GM13977 (cell line): ENCODE results near the gene RPL28.
"Not testable (repeated sequence)": the region's sequence is repeated elsewhere in the genome, so short reads cannot be mapped to it uniquely, and the experiment has no call there.

Experiments
- DNase-seq: peaks from one replicate; pipeline ENCODE4 v3.0.0; 2012; ENCODE audit warnings: low spot score
- in situ Hi-C: fragments of 300-500 bp; cut with MboI; formaldehyde crosslinking; loops from one replicate; pipeline ENCODE4 v1.12.0; 2022; ENCODE audit warnings: low sequenced_read_pairs, low pct_unique_long_range_greater_than_20kb, mixed read lengths, inconsistent platforms; ENCODE audit not compliant: unreplicated experiment
- TF ChIP-seq, protein P1 (sequence below): IDR thresholded peaks from 2 replicates; pipeline ENCODE4 v1.5.1; 2012; ENCODE audit warnings: mild to moderate bottlenecking, control low read depth; ENCODE audit not compliant: insufficient read depth; ENCODE audit errors: extremely low read depth, missing control alignments

Gene RPL28

DNA sequence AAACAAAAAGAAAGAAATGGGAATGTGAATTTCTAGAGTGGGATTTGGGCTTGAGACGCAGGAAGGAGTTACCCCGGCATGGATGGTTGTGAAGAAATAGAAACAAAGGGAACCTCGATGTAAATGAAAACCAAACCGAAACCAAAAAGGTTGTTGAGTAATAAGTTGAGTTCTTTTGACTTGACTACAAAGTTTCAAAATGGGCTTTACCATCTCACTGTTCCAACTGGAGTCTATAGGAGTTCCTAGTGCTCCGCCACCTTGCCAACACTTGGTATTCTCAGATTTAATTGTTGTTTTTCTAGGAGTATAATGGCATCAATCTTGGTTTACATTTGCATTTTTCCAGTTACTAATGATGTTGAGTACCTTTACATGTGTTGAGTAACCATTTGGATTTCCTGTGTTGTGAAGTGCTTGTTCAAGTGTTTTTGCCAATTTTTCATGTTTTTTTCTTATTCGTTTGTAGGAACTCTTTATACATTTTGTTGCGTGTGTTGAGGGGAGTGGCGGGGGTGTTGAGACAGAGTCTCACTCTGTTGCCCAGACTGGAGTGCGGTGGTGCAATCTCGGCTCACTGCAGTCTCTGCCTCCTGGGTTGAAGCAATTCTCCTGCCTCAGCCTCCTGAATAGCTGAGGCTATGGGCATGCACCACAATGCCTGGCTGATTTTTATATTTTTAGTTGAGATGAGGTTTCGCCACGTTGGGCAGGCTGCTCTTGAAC, 12.6 kb downstream of the RPL28 start:
- in situ Hi-C loops = no loop called here
- DNase-seq = peak; percentile 68
- TF ChIP-seq, protein P1, sequence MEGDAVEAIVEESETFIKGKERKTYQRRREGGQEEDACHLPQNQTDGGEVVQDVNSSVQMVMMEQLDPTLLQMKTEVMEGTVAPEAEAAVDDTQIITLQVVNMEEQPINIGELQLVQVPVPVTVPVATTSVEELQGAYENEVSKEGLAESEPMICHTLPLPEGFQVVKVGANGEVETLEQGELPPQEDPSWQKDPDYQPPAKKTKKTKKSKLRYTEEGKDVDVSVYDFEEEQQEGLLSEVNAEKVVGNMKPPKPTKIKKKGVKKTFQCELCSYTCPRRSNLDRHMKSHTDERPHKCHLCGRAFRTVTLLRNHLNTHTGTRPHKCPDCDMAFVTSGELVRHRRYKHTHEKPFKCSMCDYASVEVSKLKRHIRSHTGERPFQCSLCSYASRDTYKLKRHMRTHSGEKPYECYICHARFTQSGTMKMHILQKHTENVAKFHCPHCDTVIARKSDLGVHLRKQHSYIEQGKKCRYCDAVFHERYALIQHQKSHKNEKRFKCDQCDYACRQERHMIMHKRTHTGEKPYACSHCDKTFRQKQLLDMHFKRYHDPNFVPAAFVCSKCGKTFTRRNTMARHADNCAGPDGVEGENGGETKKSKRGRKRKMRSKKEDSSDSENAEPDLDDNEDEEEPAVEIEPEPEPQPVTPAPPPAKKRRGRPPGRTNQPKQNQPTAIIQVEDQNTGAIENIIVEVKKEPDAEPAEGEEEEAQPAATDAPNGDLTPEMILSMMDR = no peak

DNA sequence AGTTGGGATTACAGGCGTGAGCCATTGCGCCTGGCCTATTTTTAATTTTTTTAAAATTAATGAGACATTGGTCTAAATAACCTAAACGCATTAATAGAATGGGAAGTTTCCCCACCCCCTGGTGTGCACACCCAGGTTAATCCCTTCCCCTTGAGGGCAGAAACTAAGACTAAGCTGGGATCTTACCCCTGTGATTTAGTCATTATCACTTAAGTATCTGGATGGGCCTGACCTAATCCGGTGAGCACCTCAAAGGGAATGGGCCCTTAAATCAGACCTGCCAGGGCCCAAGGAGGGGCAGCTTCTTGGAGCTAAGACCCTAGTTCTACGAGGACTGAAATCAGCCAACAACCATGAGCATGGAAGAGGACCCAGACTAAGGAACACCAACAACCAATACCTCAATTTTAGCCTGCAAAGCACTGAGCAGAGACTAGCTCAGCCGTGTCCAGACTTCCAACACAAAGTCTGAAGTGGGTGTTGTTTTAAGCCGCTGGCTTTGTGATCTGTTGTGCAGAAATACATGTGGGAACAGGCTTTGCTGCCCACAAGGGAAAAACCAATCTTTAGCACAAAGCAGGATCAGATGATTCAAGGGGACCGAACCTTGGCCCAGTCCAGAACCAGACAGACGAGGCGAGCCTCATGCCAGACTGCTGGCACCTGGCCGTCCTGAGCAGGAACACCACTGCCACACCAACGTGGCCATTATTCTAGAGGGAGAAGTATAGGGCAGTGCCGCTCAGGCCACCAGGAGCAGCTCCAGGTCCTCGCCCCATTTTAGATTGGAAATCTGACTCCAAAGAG, 14.8 kb downstream of the RPL28 start:
- in situ Hi-C loops = no loop called here
- peak; percentile 22 for DNase-seq
- TF ChIP-seq, protein P1 = no peak

DNA sequence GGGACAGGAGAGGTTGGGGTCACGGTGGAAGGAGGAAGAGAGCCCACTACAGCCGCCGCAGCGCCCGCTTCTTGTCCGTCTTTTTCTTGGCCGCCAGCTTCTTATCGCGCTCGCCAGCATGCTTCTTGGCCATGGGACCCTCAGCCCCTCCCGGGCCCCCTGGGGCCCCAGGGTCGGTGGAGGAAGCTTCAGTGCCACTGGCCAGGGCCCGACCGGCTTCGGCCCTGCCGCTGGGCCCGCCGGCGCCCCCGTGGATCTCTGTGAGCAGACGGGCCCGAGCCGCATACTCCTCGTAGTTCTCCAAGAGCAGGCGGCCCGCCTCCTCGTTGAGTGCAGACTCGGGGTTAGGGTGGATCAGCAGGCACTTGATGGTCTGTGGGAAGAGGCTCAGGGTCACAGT, 15.7 kb downstream of the RPL28 start:
- in situ Hi-C loops, DNase-seq: not testable (repeated sequence)

DNA sequence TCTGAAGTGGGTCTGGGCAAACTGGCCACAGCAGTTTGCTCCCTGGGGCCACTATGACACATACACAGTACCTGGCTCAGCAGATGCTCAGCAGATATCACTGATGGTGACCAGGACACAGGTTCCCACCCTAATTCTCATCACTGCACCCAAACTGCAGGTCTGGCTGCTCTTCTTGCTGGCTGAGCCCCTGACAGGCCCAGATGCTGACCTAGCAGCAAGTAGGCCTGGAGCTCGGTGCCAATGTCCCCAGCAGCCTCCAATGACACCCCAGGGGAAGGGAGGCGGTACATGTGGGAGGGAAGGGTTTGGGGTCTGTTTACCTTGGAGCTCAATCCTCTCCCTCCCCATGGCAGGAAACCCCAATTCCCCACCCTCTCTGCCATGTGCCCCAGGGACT, 16.8 kb downstream of the RPL28 start:
- DNase-seq = peak; percentile 21
- TF ChIP-seq, protein P1 = no peak
- in situ Hi-C loops = no loop called here

DNA sequence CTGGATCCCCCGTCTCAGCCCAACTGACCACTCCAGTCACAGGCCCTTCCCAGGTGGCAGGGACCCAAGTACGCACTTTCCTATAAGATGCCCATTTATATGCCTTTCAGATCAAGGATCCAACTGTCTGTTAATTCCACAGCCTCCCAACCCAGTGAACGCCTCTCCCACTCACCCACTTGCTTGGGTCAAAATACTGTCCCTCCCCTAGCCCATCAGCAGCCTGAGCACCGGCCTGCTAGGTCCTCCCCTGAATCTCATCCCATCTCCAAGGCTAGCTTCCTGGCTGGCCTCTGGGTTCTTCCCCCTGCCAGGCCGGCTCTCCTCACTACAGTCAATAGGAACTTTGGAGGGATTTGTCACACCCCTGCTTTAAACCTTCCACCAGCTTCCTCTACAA, 19.9 kb downstream of the RPL28 start:
- in situ Hi-C loops = no loop called here
- TF ChIP-seq, protein P1 = no peak
- no peak for DNase-seq

DNA sequence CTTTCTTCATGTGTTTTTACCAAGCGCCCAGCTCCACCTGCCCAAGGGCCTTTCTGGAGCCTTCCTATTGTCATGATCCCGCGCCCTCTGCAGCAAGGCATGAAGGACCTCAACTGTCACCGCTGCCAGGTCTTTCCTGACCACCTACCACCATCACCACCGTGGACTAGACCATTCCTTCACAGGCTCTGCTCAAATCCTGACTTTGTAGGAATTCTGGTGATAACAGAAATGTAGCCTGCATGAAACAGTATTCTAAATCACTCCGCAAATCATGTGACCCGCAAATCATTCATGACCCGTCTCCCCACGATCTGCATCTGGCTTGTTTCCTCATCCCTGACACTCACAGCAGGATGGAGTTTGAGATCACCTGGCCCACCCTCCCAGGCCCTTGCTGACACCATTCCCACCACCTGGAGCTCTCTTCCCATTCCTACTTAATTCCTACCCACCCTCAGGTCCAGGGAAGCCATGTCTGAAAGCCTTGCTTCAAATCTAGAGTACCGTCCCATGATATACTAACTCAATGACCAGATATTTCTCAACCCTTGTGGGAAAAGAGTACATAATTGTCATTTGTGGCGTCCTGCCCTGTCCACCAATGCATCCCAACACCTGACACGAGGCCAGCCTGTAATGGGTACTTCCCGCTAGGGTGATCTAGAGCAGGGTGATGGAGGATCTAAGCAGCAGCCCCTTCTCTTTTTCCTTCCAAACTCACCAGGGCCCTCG, 20.5 kb downstream of the RPL28 start:
- in situ Hi-C loops = no loop called here
- TF ChIP-seq, protein P1 = no peak
- no peak for DNase-seq
